Pons (tissue), 1 donor: ENCODE data around the gene HOXB2.
A peak's percentile ranks its signal among the peaks of the same experiment; 100 is the strongest.
"Not testable (repeated sequence)": the region's sequence is repeated elsewhere in the genome, so short reads cannot be mapped to it uniquely, and the experiment has no call there.

Experiments used
- DNase-seq: peaks from one replicate; pipeline ENCODE4 v3.0.0-alpha.2; 2016; ENCODE audit warnings: low spot score

The HOXB2 gene

GRCh38 chr17:48514477-48514876 lies 30.4 kb downstream of the HOXB2 start:
- no peak for DNase-seq

GRCh38 chr17:48513666-48514455 lies 31.0 kb downstream of the HOXB2 start:
- no peak for DNase-seq

- DNase-seq: no peak
Measured at GRCh38 chr17:48513097-48513496, 31.8 kb downstream of the HOXB2 start.

GRCh38 chr17:48510761-48511604 lies 33.9 kb downstream of the HOXB2 start:
- no peak for DNase-seq

- DNase-seq: no peak
Measured at GRCh38 chr17:48510381-48510760, 34.5 kb downstream of the HOXB2 start.

- DNase-seq: not testable (repeated sequence)
Measured at GRCh38 chr17:48509708-48510107, 35.2 kb downstream of the HOXB2 start.

GRCh38 chr17:48506246-48506645 lies 38.7 kb downstream of the HOXB2 start:
- DNase-seq: no peak

- DNase-seq: peak; percentile 12
Measured at GRCh38 chr17:48505788-48506187, 39.1 kb downstream of the HOXB2 start.

- no peak for DNase-seq
Measured at GRCh38 chr17:48504953-48505352, 40.0 kb downstream of the HOXB2 start.

- no peak for DNase-seq
Measured at GRCh38 chr17:48503747-48504146, 41.2 kb downstream of the HOXB2 start.

- DNase-seq: no peak
Measured at GRCh38 chr17:48502901-48503300, 42.0 kb downstream of the HOXB2 start.

- DNase-seq: no peak
Measured at GRCh38 chr17:48502312-48502711, 42.6 kb downstream of the HOXB2 start.

- no peak for DNase-seq
Measured at GRCh38 chr17:48500435-48501426, 44.2 kb downstream of the HOXB2 start.

GRCh38 chr17:48499735-48500434 lies 45.0 kb downstream of the HOXB2 start:
- DNase-seq: no peak

GRCh38 chr17:48499248-48499647 lies 45.7 kb downstream of the HOXB2 start:
- no peak for DNase-seq

- no peak for DNase-seq
Measured at GRCh38 chr17:48498164-48498850, 46.6 kb downstream of the HOXB2 start.

- DNase-seq: no peak
Measured at GRCh38 chr17:48497103-48497502, 47.8 kb downstream of the HOXB2 start.

GRCh38 chr17:48494335-48494734 lies 50.6 kb downstream of the HOXB2 start:
- no peak for DNase-seq
